HepG2 (cell line): ENCODE results near the gene ACOXL. TPM values are rescaled to one million over a fixed set of nuclear protein-coding genes. Genes with fewer than 3 reads are reported as not detected.

ENCODE experiments used
- ATAC-seq: fragments of 200-7000 bp; cut with Tn5 transposase; 3 replicates; pipeline ENCODE4 v1.9.1; 2020; ENCODE audit warnings: mild to moderate bottlenecking, moderate library complexity
- BruUV-seq: library from RNA; stranded (reverse); fragments of 400-500 nt; replicated peaks from 2 replicates; lab custom pipeline; 2021; lab: Mats Ljungman, UMichigan
- CTCF ChIA-PET: fragments of 300-600 bp; formaldehyde crosslinking; extraction: SDS; loops from one replicate; lab custom pipeline; 2021; ENCODE audit warnings: low total read pairs, inconsistent platforms, low intra/inter-chr PET ratio; lab: Yijun Ruan, JAX
- POLR2A ChIA-PET: fragments of 350-600 bp; sonication (Branson Sonifier 250); formaldehyde crosslinking; loops from one replicate; lab custom pipeline; 2020; ENCODE audit warnings: antibody characterized with exemption, inconsistent platforms; lab: Yijun Ruan, JAX
- DNase-seq: peaks from one replicate; pipeline ENCODE4 v3.0.0-alpha.2; 2015; ENCODE audit warnings: low spot score
- FAIRE-seq: peaks from 3 replicates; lab custom pipeline; 2011; peaks lifted over from hg19 to GRCh38; lab: Jason Lieb, UNC
- H2AFZ ChIP-seq: one replicate; pipeline ENCODE4 v1.6.1; 2011; ENCODE audit warnings: low read length, inconsistent platforms
- H3K27ac ChIP-seq: fragments of 300-600 bp; 3 replicates; pipeline ENCODE4 v1.8.0; 2011; ENCODE audit warnings: mixed run types, mild to moderate bottlenecking, mixed read lengths, low read length, inconsistent platforms; ENCODE audit not compliant: insufficient read depth; ENCODE audit errors: extremely low read length
- H3K27me3 ChIP-seq, 2 experiments: fragments of 200-600 bp in 1 of 2; 2 replicates in 1 of 2; 3 replicates in 1 of 2; pipeline versions ENCODE4 v1.6.0 to v1.8.0; 2011; ENCODE audit warnings: low read length in 2 of 2, mild to moderate bottlenecking in 2 of 2, moderate library complexity in 2 of 2, inconsistent platforms in 1 of 2; ENCODE audit not compliant: insufficient read depth in 2 of 2, control insufficient read depth in 1 of 2
- H3K36me3 ChIP-seq, 2 experiments: fragments of 200-600 bp in 1 of 2; replicated peaks in 1 of 2; 2 replicates in 1 of 2; 3 replicates in 1 of 2; pipeline versions ENCODE4 v1.5.1 to v1.8.0; 2011; ENCODE audit warnings: low read length in 2 of 2, inconsistent platforms in 1 of 2; ENCODE audit not compliant: insufficient read depth in 2 of 2, control insufficient read depth in 1 of 2
- H3K4me1 ChIP-seq: 2 replicates; pipeline ENCODE4 v1.5.1; 2012; ENCODE audit warnings: low read length, inconsistent platforms; ENCODE audit not compliant: insufficient read depth
- H3K4me2 ChIP-seq: 2 replicates; pipeline ENCODE4 v1.6.0; 2011; ENCODE audit warnings: low read depth, low read length, inconsistent platforms
- H3K4me3 ChIP-seq, 3 experiments: fragments of 200-600 bp in 1 of 3; sonication (generic), shearing (Covaris generic) in 1 of 3; replicated peaks in 1 of 3; 2 replicates each; pipeline ENCODE4 v1.5.1; 2011 to 2016; ENCODE audit warnings: low read length in 3 of 3, inconsistent platforms in 2 of 3, low read depth in 2 of 3, mild to moderate bottlenecking in 2 of 3, control low read depth in 1 of 3, mixed read lengths in 1 of 3; ENCODE audit not compliant: insufficient read depth in 1 of 3
- H3K79me2 ChIP-seq: one replicate; pipeline ENCODE4 v1.6.1; 2011; ENCODE audit warnings: low read length, inconsistent platforms; ENCODE audit not compliant: insufficient read depth
- H3K9ac ChIP-seq: 2 replicates; pipeline ENCODE4 v1.6.0; 2011; ENCODE audit warnings: mild to moderate bottlenecking, low read depth, low read length, inconsistent platforms; ENCODE audit not compliant: insufficient read depth
- H3K9me3 ChIP-seq: 2 replicates; pipeline ENCODE4 v1.5.1; 2012; ENCODE audit warnings: mild to moderate bottlenecking, low read length
- H4K20me1 ChIP-seq: 2 replicates; pipeline ENCODE4 v1.6.0; 2011; ENCODE audit warnings: inconsistent platforms, mild to moderate bottlenecking, low read length, moderate library complexity; ENCODE audit not compliant: insufficient read depth
- JUNB ChIP-seq: sonication (generic); formaldehyde crosslinking; IDR thresholded peaks from 2 replicates; pipeline ENCODE4 v1.8.0; 2022; ENCODE audit warnings: missing genetic modification reagents, mild to moderate bottlenecking, borderline replicate concordance
- KDM6A ChIP-seq: IDR thresholded peaks from 2 replicates; pipeline ENCODE4 v1.6.1; 2016; ENCODE audit warnings: low read depth
- SATB2 ChIP-seq: sonication (generic); formaldehyde crosslinking; IDR thresholded peaks from 2 replicates; pipeline ENCODE4 v1.5.0; 2020; ENCODE audit warnings: missing genetic modification reagents
- ZBTB38 ChIP-seq: sonication (generic); formaldehyde crosslinking; IDR thresholded peaks from 2 replicates; pipeline ENCODE4 v1.5.1; 2020; ENCODE audit warnings: mild to moderate bottlenecking, missing genetic modification reagents
- ZKSCAN8 ChIP-seq: IDR thresholded peaks from 2 replicates; pipeline ENCODE4 v1.6.1; 2016; ENCODE audit warnings: borderline replicate concordance, missing genetic modification reagents, missing compliant biosample characterization
- ZNF20 ChIP-seq: sonication (generic); formaldehyde crosslinking; IDR thresholded peaks from 2 replicates; pipeline ENCODE4 v1.4.0; 2020; ENCODE audit warnings: mild to moderate bottlenecking, moderate library complexity, missing genetic modification reagents
- WGBS: methylation state at CpG from one replicate; pipeline ENCODE4 v1.1.6; 2017; ENCODE audit warnings: low lambda C conversion rate; 5-methylcytosine and 5-hydroxymethylcytosine counted together
- in situ Hi-C: cut with HindIII; loops from 2 replicates; pipeline ENCODE4 v1.10.0; 2017; ENCODE audit warnings: low pct_unique_long_range_greater_than_20kb; ENCODE audit not compliant: extremely low pct_ligation_motif_present
- intact Hi-C: fragments of 100-400 bp; cut with micrococcal nuclease; formaldehyde crosslinking; loops from one replicate; pipeline ENCODE4 v1.10.0; 2022; ENCODE audit not compliant: unreplicated experiment
- polyA plus RNA-seq, 8 experiments: library from polyadenylated mRNA; depleted of rRNA in 3 of 8; stranded (reverse) in 7 of 8; unstranded in 1 of 8; fragments of >200 nt; fragmentation: Illumina TruSeq in 4 of 8; extraction: Trizol in 4 of 8; gene quantifications; 2 replicates each; pipeline versions ENCODE4 v1.2.1 to v1.2.3, GENCODE V29; 2011 to 2016; ENCODE audit warnings: low read depth in 4 of 8, missing spikeins in 1 of 8, mixed read lengths in 1 of 8; ENCODE audit not compliant: insufficient read depth in 1 of 8
- total RNA-seq, 5 experiments: library from RNA; depleted of rRNA; stranded (reverse); fragments of >200 nt; fragmentation: Illumina TruSeq; extraction: Trizol; gene quantifications; 2 replicates each; pipeline ENCODE4 v1.2.3, GENCODE V29; 2016; ENCODE audit warnings: low read depth in 1 of 5
- TF ChIP-seq, protein P1 (sequence below): sonication (generic); formaldehyde crosslinking; IDR thresholded peaks from 2 replicates; pipeline ENCODE4 v1.5.0; 2020; ENCODE audit warnings: mild to moderate bottlenecking, missing genetic modification reagents
- TF ChIP-seq, protein P2 (sequence below): sonication (generic); formaldehyde crosslinking; IDR thresholded peaks from 2 replicates; pipeline ENCODE4 v1.4.0; 2020; ENCODE audit warnings: mild to moderate bottlenecking, missing genetic modification reagents

ACOXL gene
- total and polyA plus RNA-seq, 2 of the 13 experiments (the other 11 are each of a cell fraction or from before 2014, with no cell fraction given), result not detected

DNA sequence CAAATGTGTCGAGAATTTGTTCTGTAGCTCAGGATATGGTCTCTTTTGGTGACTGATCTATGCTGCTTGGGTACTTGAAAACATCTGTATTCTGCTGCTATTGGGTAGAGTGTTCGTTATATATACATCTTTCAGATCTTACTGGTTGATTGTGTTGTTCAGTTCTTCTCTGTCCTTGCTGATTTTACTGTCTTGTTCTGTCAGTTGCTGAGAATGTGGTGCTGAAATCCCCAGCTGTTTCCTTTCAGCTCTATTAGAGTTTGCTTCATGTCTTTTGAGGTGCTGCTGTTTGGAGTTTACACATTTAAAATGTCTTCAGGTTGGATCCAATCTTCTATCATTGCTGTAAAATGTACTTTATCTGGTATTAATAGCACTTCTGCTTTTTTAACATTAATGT, 401.2 kb downstream of the ACOXL start (continued):
- TF ChIP-seq, protein P1, sequence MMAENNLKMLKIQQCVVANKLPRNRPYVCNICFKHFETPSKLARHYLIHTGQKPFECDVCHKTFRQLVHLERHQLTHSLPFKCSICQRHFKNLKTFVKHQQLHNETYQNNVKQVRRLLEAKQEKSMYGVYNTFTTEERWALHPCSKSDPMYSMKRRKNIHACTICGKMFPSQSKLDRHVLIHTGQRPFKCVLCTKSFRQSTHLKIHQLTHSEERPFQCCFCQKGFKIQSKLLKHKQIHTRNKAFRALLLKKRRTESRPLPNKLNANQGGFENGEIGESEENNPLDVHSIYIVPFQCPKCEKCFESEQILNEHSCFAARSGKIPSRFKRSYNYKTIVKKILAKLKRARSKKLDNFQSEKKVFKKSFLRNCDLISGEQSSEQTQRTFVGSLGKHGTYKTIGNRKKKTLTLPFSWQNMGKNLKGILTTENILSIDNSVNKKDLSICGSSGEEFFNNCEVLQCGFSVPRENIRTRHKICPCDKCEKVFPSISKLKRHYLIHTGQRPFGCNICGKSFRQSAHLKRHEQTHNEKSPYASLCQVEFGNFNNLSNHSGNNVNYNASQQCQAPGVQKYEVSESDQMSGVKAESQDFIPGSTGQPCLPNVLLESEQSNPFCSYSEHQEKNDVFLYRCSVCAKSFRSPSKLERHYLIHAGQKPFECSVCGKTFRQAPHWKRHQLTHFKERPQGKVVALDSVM, result no peak
- no peak for TF ChIP-seq KDM6A
- TF ChIP-seq ZNF20, result no peak
- TF ChIP-seq, protein P2, sequence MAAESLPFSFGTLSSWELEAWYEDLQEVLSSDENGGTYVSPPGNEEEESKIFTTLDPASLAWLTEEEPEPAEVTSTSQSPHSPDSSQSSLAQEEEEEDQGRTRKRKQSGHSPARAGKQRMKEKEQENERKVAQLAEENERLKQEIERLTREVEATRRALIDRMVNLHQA, result no peak
- no peak for TF ChIP-seq ZKSCAN8 (CRISPR knock-in tag)

DNA sequence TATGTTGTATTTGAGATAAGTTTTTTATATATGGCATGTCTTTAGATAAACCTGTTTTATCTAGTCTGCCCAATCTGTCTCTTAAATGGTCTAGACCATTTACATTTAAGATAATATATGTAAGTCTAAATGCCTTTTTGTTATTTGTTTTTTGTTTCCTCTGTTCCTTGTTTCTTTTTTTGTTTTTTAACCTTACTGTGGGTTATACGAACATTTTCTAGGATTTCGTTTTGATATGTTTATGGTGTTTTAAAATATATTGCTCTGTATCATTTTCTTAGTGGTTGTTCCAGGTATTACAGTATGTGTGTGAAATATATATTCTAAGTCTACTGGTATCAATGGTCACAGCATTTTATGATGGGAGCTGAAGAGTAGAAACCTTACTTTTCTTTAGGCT, 401.7 kb downstream of the ACOXL start:
- BruUV-seq, result no TSS peak
- no peak overlapping the region for H3K4me2 ChIP-seq
- no peak overlapping the region for H3K9ac ChIP-seq
- H4K20me1 ChIP-seq, result peaks cover 5% of the 10 kb centered on the region; the same call in 1 of the 2 replicates
- POLR2A ChIA-PET, result interaction anchor here (1.6 to 2.3 kb wide), 2 partner anchors 13 kb away, joined by 8 to 12 read pairs; partner anchors contain the start of gene BCL2L11
- H3K36me3 ChIP-seq, result peaks cover 4 to 51% of the 10 kb centered on the region in 2 experiments
- DNase-seq, result no peak
- WGBS, result 96% methylated on average over 2 of the region's 2 CpGs
- no peak overlapping the region for H2AFZ ChIP-seq
- H3K79me2 ChIP-seq, result peaks cover 82% of the 10 kb centered on the region
- intact Hi-C loops, result loop anchor here (2.0 kb wide), 1 partner anchor 21 kb away; no protein-coding TSS in a partner anchor
- H3K27ac ChIP-seq, result no peak overlapping the region
- no peak for TF ChIP-seq JUNB (CRISPR knock-in tag)
- TF ChIP-seq ZBTB38 (CRISPR knock-in tag), result no peak
- no peak for TF ChIP-seq SATB2 (CRISPR knock-in tag)
- TF ChIP-seq, all 625 proteins: peak for 0
- in situ Hi-C loops, result no loop called here
- FAIRE-seq (no peak), ATAC-seq (no peak)
- no peaks in the 10 kb centered on the region for H3K9me3 ChIP-seq
- no peaks in the 10 kb centered on the region for H3K27me3 ChIP-seq
- no peak overlapping the region for H3K4me3 ChIP-seq
- H3K4me1 ChIP-seq, result peaks cover 18% of the 10 kb centered on the region
- CTCF ChIA-PET, result no interaction called here
